GM18511 (cell line): ENCODE results near the gene FREM2.

Experiments used
- ATAC-seq: cut with Tn5 transposase; IDR thresholded peaks from one replicate; pipeline ENCODE4 v1.9.1; 2021; ENCODE audit warnings: mild to moderate bottlenecking, moderate library complexity; ENCODE audit not compliant: unreplicated experiment

Gene FREM2

DNA sequence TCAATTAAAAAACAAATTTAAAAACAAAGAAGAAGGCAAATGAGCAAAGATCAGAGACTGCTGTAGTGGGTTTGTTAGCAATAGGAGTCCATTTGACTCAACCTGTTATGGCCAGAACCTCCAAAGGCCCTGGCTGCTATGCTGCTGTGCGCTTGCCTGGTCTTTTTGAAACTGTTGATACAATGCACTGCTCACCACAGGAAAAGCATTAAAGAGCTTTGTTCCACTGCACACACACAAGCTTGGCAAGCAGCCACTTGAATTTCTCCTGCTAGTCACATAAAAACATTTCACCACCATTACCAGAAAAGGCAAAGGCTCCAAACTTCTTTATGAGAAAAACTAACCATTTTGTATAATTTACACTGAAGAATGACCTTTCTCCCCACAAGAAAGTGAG, 132.2 kb downstream of the FREM2 start:
- ATAC-seq: no peak

GRCh38 chr13:38819596-38819995, 132.7 kb downstream of the FREM2 start:
- no peak for ATAC-seq

DNA sequence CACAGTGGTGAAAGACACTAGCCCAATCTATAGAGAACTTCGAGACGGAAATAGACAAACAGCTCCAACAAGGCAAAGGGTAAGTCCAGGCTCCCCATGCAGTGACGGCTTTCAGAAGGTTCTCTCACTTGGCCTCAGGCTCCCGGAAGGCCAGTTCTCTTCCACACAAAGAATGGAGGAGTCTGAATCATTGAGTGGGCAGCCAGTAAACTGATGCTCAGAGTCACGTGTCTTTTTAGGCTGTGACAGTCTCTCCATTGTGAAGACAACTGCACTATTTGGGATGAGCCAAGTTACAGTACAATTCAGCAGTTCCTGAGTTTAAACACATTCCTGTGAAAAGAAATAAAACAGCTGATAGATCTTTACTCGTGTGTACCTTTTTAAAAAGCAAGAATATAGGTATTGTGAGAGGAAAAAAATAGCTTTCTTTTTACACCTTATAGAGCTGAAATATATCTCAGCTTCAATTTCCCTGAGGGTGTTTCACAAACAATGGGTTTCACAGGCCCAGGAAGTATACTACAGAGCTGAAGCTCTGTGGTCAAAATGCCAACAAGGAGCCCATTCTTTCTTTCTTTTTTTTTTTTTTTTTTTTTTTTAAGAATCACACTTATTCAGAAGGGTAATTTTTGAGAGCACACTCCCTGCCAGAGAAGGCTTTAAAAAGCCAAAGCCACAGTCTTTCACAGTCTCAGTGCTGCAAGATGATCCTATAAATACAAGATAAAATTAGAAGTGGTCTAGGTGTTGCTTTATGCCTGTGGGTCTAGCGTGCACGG, 135.1 kb downstream of the FREM2 start:
- no peak for ATAC-seq

GRCh38 chr13:38824342-38824741, 137.5 kb downstream of the FREM2 start:
- ATAC-seq: peak; percentile 63

- ATAC-seq: no peak
Observed at GRCh38 chr13:38826182-38826813, 139.4 kb downstream of the FREM2 start.

DNA sequence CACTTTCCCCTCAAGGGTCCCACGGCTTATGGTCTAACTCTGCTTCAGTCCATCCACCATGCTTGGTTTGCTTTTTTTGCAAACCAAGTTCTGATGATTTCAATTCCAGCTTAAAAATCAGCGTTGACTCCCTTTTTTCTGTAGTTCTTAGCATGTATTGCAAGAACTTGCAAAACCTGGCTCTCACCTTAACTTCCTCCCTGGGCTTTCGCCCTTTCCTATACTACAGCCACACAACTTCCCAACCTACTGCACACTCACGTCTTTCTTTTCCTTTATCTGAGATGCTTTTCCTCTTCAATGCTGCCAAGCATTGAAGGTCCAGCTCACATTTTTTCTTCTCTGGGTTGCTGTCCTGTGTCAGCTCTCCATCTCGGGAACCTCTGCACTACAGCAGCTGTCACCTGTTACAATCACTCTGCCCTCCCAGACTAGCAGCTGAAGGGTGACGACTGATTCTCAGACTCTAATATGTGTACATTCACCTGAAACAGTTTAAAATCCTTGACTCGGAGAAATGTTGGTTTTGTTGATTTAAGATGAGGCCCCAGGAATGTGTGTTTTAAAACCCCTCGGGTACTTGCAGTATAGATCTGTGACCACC, 143.7 kb downstream of the FREM2 start:
- no peak for ATAC-seq

- ATAC-seq: no peak
Observed at GRCh38 chr13:38844581-38844980, 157.7 kb downstream of the FREM2 start.

- no peak for ATAC-seq
Observed at GRCh38 chr13:38848360-38848759, 161.5 kb downstream of the FREM2 start.

GRCh38 chr13:38849315-38849714, 162.4 kb downstream of the FREM2 start:
- no peak for ATAC-seq

DNA sequence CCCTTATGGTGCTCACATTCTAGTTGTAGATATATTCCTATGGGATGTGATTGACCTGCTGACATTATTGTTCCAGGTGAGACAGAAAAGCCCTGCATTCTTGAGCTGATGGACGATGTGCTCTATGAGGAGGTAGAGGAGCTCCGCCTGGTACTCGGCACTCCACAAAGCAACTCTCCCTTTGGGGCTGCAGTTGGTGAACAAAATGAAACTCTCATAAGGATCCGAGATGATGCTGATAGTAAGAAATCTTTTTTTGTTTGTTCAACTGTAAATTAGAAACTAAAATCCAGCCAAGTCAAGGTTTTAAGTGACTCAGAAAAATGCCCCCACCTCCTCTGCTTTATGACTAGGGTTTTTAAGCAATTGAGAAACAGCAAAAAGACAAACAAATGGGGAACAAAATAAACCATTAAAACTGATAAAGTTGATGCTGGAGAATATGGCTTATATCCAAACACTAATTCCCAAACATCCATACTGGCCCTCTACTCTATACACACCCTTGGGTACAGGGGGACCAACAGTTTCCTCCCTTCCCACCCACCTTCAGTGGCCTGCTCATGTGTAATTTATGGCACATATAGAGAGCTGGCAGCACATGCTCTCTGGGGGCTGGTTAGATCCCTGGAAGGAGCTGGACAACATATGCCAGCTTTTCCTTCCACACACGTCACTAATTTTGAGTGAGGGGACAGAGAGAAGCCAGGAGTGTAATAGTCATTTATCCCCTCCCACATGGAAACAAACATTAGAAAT, 164.2 kb downstream of the FREM2 start:
- no peak for ATAC-seq

GRCh38 chr13:38854226-38854625, 167.3 kb downstream of the FREM2 start:
- no peak for ATAC-seq

DNA sequence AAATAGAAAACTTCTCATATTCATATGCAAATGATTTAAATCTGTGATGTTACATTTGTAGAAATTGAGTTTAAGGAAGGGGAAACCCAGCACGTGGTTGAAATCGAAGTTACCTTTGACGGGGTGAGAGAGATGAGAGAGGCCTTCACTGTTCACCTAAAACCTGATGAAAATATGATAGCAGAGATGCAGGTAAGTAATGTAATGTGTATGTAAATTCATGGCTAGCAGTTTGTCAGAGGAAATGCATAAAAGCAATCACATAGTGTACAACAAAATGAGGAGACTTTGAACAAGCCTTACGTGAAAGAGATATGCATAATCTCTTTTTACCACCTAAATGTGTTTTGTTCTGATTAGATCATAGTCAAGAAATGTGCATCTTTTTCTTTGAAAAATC, 169.2 kb downstream of the FREM2 start:
- ATAC-seq: no peak

DNA sequence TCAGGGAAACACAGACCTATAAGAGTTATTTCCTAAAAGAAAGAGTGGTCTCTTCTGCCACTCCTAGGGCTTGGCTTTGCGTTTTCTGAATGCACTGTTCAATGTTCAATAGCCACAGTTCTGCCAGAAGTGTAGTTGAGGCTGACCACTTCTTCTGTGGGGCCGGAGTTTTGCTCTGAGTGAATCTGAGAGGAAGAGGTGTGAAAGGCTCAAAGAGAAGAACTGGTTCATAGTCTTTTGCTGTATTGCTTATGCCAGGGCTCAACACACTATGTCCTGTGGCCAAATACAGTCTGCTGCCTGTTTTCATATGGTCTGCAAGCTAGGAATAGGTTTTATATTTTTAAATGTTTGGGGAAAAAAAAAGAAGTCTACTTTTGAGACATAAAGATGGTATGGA, 175.6 kb downstream of the FREM2 start:
- ATAC-seq: no peak

DNA sequence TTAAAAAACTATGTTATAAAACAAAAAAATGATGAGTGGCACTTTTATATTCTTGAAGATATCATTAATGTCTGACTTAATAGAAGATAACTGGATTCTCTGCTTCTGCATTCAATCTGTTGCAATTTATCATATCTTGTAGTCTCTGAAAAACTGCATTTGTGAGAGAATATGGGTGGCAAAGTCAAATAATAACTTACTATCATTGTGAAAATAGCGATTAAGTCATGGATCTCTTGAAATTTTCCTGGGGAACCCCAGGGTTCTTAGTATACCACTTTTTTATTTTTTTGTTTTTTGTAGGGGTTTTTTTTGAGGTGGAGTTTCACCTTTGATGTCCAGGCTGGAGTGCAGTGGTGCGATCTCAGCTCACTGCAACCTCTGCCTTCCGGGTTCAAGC, 176.7 kb downstream of the FREM2 start:
- ATAC-seq: no peak

- no peak for ATAC-seq
Observed at GRCh38 chr13:38866649-38867048, 179.8 kb downstream of the FREM2 start.

- ATAC-seq: no peak
Observed at GRCh38 chr13:38868399-38868798, 181.5 kb downstream of the FREM2 start.

GRCh38 chr13:38868870-38869269, 182.0 kb downstream of the FREM2 start:
- ATAC-seq: no peak

DNA sequence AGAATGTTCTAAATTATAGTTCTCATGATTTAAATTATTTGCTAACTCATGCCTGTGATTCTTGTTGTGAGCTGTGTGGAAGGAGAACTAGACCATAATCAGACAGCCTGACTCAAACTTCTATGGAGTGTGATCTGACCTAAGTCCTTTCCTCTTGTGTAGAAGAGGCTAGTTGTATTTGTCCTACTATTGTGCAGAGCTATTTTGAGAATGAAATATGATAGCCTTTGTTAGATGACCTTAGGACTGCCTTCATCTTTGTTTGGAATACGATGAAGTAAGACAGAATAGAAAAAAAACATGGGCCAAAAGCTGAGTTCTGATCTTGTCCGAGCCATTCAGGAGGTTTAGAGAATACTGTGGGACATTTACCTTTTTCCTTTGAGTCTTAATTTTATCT, 184.4 kb downstream of the FREM2 start:
- no peak for ATAC-seq

GRCh38 chr13:38872693-38873092, 185.8 kb downstream of the FREM2 start:
- ATAC-seq: peak; percentile 75

DNA sequence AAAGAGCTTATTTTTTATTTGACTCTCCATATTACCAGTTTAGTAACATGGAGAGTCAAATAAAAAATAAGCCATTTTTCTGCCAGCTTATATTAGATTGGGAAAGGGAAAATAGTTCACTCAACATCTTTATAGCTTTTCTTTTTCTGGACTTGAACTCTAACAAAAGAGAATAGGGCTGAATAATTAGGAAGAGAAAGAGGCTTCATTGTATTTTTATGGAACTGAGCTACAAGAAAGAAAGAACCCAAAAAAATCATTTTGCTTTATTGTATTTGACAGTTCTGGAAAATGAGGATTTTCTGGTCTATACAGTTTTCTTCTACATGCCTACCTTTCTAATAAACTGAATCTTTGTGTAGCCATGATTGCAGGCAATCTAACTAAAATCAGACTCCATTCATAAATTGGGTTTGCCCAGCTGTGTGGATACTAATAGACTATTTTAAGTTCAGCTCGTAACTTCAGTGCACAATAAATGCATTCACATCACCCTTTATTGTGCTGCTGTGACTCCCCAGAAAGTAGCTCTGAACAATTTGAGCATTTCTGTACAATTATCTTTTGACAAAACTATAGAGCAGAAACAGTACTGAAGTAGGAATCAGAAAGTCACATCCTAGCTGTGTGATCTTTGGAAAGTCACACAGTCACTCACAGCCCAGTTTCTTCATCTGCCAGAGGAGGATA, 188.5 kb downstream of the FREM2 start:
- ATAC-seq: no peak

- ATAC-seq: no peak
Observed at GRCh38 chr13:38879278-38879677, 192.4 kb downstream of the FREM2 start.
